Measurements from ENCODE around the gene AP3M1.

GRCh38 chr10:74110120-74110519 is 40.5 kb downstream of the AP3M1 start:
- TF ChIP-seq CTCF (IDR thresholded peaks at IDR 0.05), result no peak
- TF ChIP-seq BHLHE40 (IDR thresholded peaks at IDR 0.05; ENCODE audit: low read depth, low read length), result no peak
- no peak for TF ChIP-seq CEBPB (IDR thresholded peaks at IDR 0.05)
- TF ChIP-seq MAFK (IDR thresholded peaks at IDR 0.05; ENCODE audit: partially characterized antibody), result no peak
- TF ChIP-seq JUNB (IDR thresholded peaks at IDR 0.05), result no peak
- no peak for TF ChIP-seq RFX5 (IDR thresholded peaks at IDR 0.05)
